H1 (cell line): ENCODE measurements around the gene BCL2. TPM values are rescaled to one million over a fixed set of nuclear protein-coding genes. Genes with fewer than 3 reads are reported as not detected.
A peak's percentile ranks its signal among the peaks of the same experiment; 100 is the strongest.

Source experiments
- CTCF ChIA-PET: fragments of 300-600 bp; sonication (Branson Sonifier 250); formaldehyde crosslinking; loops from one replicate; lab custom pipeline; 2021; ENCODE audit not compliant: partially characterized antibody; lab: Charles Lee
- POLR2A ChIA-PET: fragments of 300-600 bp; sonication (Branson Sonifier 250); formaldehyde crosslinking; loops from one replicate; lab custom pipeline; 2021; ENCODE audit warnings: inconsistent platforms; ENCODE audit not compliant: partially characterized antibody; lab: Charles Lee
- DNase-seq, 2 experiments: peaks; one replicate each; pipeline versions ENCODE4 v3.0.0 to v3.0.0-alpha.2; 2010 to 2022; ENCODE audit warnings: low spot score in 2 of 2, low read depth in 1 of 2, mixed read lengths in 1 of 2
- FAIRE-seq: peaks from 2 replicates; lab custom pipeline; 2011; peaks lifted over from hg19 to GRCh38; lab: Jason Lieb, UNC
- H2AFZ ChIP-seq: 2 replicates; pipeline ENCODE4 v1.8.1; 2012; ENCODE audit warnings: low read length, inconsistent platforms
- H2AK5ac ChIP-seq: 2 replicates; pipeline ENCODE4 v1.6.1; 2013; ENCODE audit warnings: low read depth, low read length
- H2BK120ac ChIP-seq: replicated peaks from 2 replicates; pipeline ENCODE3; 2013; ENCODE audit warnings: low read depth, low read length, inconsistent platforms
- H2BK12ac ChIP-seq: 2 replicates; pipeline ENCODE4 v1.6.1; 2013; ENCODE audit warnings: low read depth, low read length
- H2BK15ac ChIP-seq: 2 replicates; pipeline ENCODE4 v1.6.1; 2013; ENCODE audit warnings: low read length
- H2BK20ac ChIP-seq: 2 replicates; pipeline ENCODE4 v1.6.1; 2013; ENCODE audit warnings: low read length
- H2BK5ac ChIP-seq: 2 replicates; pipeline ENCODE4 v1.6.1; 2013; ENCODE audit warnings: low read depth, low read length
- H3K14ac ChIP-seq: 2 replicates; pipeline ENCODE4 v1.6.1; 2013; ENCODE audit warnings: inconsistent platforms; ENCODE audit not compliant: insufficient read length
- H3K18ac ChIP-seq: 2 replicates; pipeline ENCODE4 v1.6.1; 2013; ENCODE audit warnings: low read length; ENCODE audit errors: extremely low read depth
- H3K23ac ChIP-seq: 2 replicates; pipeline ENCODE4 v1.6.1; 2013; ENCODE audit warnings: inconsistent platforms; ENCODE audit not compliant: insufficient read length
- H3K23me2 ChIP-seq: 2 replicates; pipeline ENCODE4 v1.6.1; 2013; ENCODE audit warnings: low read depth, low read length
- H3K27ac ChIP-seq: 2 replicates; pipeline ENCODE4 v1.6.1; 2011; ENCODE audit warnings: low read depth, low read length, inconsistent platforms
- H3K27me3 ChIP-seq, 4 experiments: replicated peaks in 1 of 4; 1 replicate in 1 of 4; 2 replicates in 3 of 4; pipeline versions ENCODE4 v1.6.1 to v1.8.1; 2011 to 2013; ENCODE audit warnings: low read length in 3 of 4, mild to moderate bottlenecking in 3 of 4, inconsistent platforms in 2 of 4, mixed read lengths in 2 of 4, moderate library complexity in 1 of 4; ENCODE audit not compliant: control insufficient read depth in 3 of 4, insufficient read depth in 3 of 4; ENCODE audit errors: extremely low read depth in 1 of 4
- H3K36me3 ChIP-seq, 4 experiments: 2 replicates each; pipeline versions ENCODE4 v1.6.1 to v1.8.1; 2011 to 2013; ENCODE audit warnings: mild to moderate bottlenecking in 4 of 4, low read length in 3 of 4, moderate library complexity in 2 of 4, control low read depth in 1 of 4, inconsistent platforms in 1 of 4; ENCODE audit not compliant: insufficient read depth in 4 of 4, control insufficient read depth in 2 of 4
- H3K4ac ChIP-seq: replicated peaks from 2 replicates; pipeline ENCODE3; 2013; ENCODE audit warnings: low read length, low read depth, mixed read lengths, inconsistent platforms; ENCODE audit not compliant: insufficient read length
- H3K4me1 ChIP-seq, 4 experiments: replicated peaks in 1 of 4; 1 replicate in 1 of 4; 2 replicates in 3 of 4; pipeline versions ENCODE4 v1.6.1 to v1.8.1; 2011 to 2013; ENCODE audit warnings: low read length in 3 of 4, inconsistent platforms in 2 of 4, mixed read lengths in 1 of 4; ENCODE audit not compliant: insufficient read depth in 4 of 4, control insufficient read depth in 3 of 4
- H3K4me2 ChIP-seq, 2 experiments: 2 replicates each; pipeline versions ENCODE4 v1.6.1 to v1.8.1; 2011 to 2013; ENCODE audit warnings: low read depth in 2 of 2, low read length in 2 of 2, control low read depth in 1 of 2, inconsistent platforms in 1 of 2, mild to moderate bottlenecking in 1 of 2; ENCODE audit not compliant: insufficient read depth in 1 of 2
- H3K4me3 ChIP-seq, 4 experiments: fragments of 200-600, 300-600 bp in 1 of 4; sonication (generic), shearing (Covaris generic), sonication (Bioruptor Twin) in 1 of 4; 2 replicates each; pipeline versions ENCODE4 v1.5.1 to v1.8.1; 2011 to 2016; ENCODE audit warnings: low read length in 4 of 4, low read depth in 3 of 4, control low read depth in 2 of 4, inconsistent platforms in 2 of 4, mild to moderate bottlenecking in 2 of 4, mixed read lengths in 1 of 4, moderate library complexity in 1 of 4; ENCODE audit not compliant: insufficient read depth in 2 of 4; ENCODE audit errors: extremely low read depth in 1 of 4
- H3K56ac ChIP-seq: replicated peaks from 2 replicates; pipeline ENCODE3; 2013; ENCODE audit warnings: low read depth, mild to moderate bottlenecking, mixed read lengths, low read length, inconsistent platforms; ENCODE audit not compliant: insufficient read length
- H3K79me1 ChIP-seq: 2 replicates; pipeline ENCODE4 v1.6.1; 2013; ENCODE audit warnings: low read depth, low read length, control low read depth
- H3K79me2 ChIP-seq, 2 experiments: 2 replicates each; pipeline versions ENCODE4 v1.6.1 to v1.8.1; 2012 to 2013; ENCODE audit warnings: low read length in 2 of 2, mild to moderate bottlenecking in 2 of 2, inconsistent platforms in 1 of 2; ENCODE audit not compliant: insufficient read depth in 2 of 2, control insufficient read depth in 1 of 2
- H3K9ac ChIP-seq, 4 experiments: replicated peaks in 1 of 4; 1 replicate in 1 of 4; 2 replicates in 3 of 4; pipeline versions ENCODE4 v1.6.1 to v1.8.1; 2011 to 2013; ENCODE audit warnings: low read depth in 3 of 4, low read length in 3 of 4, control low read depth in 2 of 4, mild to moderate bottlenecking in 2 of 4, moderate library complexity in 2 of 4, inconsistent platforms in 1 of 4; ENCODE audit errors: extremely low read depth in 1 of 4
- H3K9me3 ChIP-seq, 2 experiments: 2 replicates each; pipeline versions ENCODE4 v1.6.1 to v1.8.1; 2012 to 2013; ENCODE audit warnings: mild to moderate bottlenecking in 2 of 2, moderate library complexity in 2 of 2, control low read depth in 1 of 2, inconsistent platforms in 1 of 2, low read depth in 1 of 2, low read length in 1 of 2, mixed read lengths in 1 of 2; ENCODE audit not compliant: insufficient read depth in 2 of 2
- H4K20me1 ChIP-seq, 2 experiments: replicated peaks in 1 of 2; 2 replicates each; pipeline versions ENCODE3 to v1.8.1; 2011 to 2013; ENCODE audit warnings: inconsistent platforms in 2 of 2, low read length in 2 of 2, mild to moderate bottlenecking in 1 of 2; ENCODE audit not compliant: insufficient read depth in 2 of 2, control insufficient read depth in 1 of 2
- H4K5ac ChIP-seq: 2 replicates; pipeline ENCODE4 v1.6.1; 2013; ENCODE audit warnings: low read length, low read depth, mixed read lengths, inconsistent platforms; ENCODE audit not compliant: insufficient read length
- H4K8ac ChIP-seq: 2 replicates; pipeline ENCODE4 v1.8.0; 2013; ENCODE audit warnings: mild to moderate bottlenecking, moderate library complexity, low read length, inconsistent platforms; ENCODE audit not compliant: insufficient read depth; ENCODE audit errors: extremely low read depth
- H4K91ac ChIP-seq: replicated peaks from 2 replicates; pipeline ENCODE3; 2013; ENCODE audit warnings: low read length, mixed read lengths, inconsistent platforms; ENCODE audit not compliant: insufficient read length
- EZH2 ChIP-seq: fragments of 200-600 bp; sonication (generic); IDR thresholded peaks from 2 replicates; pipeline ENCODE4 v1.7.1; 2012; ENCODE audit warnings: low read depth, mild to moderate bottlenecking, moderate library complexity, low read length, inconsistent platforms; ENCODE audit not compliant: severe bottlenecking
- YY1 ChIP-seq: IDR thresholded peaks from 2 replicates; pipeline ENCODE4 v1.6.1; 2011; ENCODE audit warnings: low read depth, mild to moderate bottlenecking, low read length
- WGBS, 2 experiments: shearing (Covaris generic) in 1 of 2; methylation state at CpG; one replicate each; pipeline versions ENCODE4 v1.1.6 to v1.1.7; 2013 to 2015; ENCODE audit warnings: low lambda C conversion rate in 2 of 2, mixed read lengths in 2 of 2, inconsistent platforms in 1 of 2, low coverage in 1 of 2, missing lambda C conversion rate in 1 of 2; ENCODE audit not compliant: insufficient replicate concordance in 2 of 2, insufficient coverage in 1 of 2, insufficient read length in 1 of 2; ENCODE audit errors: extremely low coverage in 1 of 2, missing lambda C conversion rate in 1 of 2; 5-methylcytosine and 5-hydroxymethylcytosine counted together
- polyA plus RNA-seq, 7 experiments: library from polyadenylated mRNA; depleted of rRNA in 3 of 7; stranded (reverse) in 5 of 7; unstranded in 2 of 7; fragments of >200 nt in 5 of 7; fragments of 200-250 nt in 2 of 7; gene quantifications; 1 replicate in 5 of 7; 2 replicates in 1 of 7; 4 replicates in 1 of 7; pipeline versions ENCODE4 v1.2.1 to v1.2.3, GENCODE V29; 2011 to 2013; ENCODE audit warnings: missing spikeins in 2 of 7, mixed read lengths in 2 of 7
- total RNA-seq: library from RNA; stranded (reverse); fragmentation: NEBNext Ultra II Directional; extraction: Animal tissue kit (Norgen Biotek cat#: 25700); gene quantifications from 2 replicates; pipeline ENCODE4 v1.2.1, GENCODE V29; 2021

The BCL2 gene
- total and polyA plus RNA-seq, 2 of the 8 experiments (the other 6 are each of a cell fraction or from before 2014, with no cell fraction given), result 0.59 to 4.5 TPM

DNA sequence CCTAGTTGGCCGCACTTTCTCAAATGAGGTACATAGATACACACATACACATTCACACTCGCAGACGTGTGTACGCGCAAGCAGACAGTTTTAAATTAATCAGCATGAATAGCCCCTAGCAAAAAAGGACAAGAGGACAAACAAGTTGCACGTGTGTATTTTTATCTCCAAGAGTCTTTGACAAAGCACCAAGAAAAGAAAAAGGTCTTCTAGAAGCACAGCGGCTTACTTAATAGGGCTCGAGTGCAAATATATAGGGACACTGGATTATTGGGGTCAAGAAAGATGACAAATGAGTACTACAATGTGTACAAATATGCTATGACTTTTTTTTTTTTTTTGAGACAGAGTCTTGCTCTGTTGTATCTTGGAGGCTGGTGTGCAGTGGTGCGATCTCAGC, 1.7 kb upstream of the BCL2 start:
- H3K23me2 ChIP-seq, result peaks cover 9% of the 10 kb centered on the region; the same call in 1 of the 2 replicates
- H3K36me3 ChIP-seq, result no peaks in the 10 kb centered on the region
- H4K8ac ChIP-seq, result no peak overlapping the region
- H4K91ac ChIP-seq, result no peak overlapping the region
- FAIRE-seq (no peak), DNase-seq (no peak)
- no peak overlapping the region for H3K14ac ChIP-seq
- no peak overlapping the region for H2AFZ ChIP-seq
- no peak overlapping the region for H2AK5ac ChIP-seq
- H4K5ac ChIP-seq, result no peak overlapping the region
- H3K79me1 ChIP-seq, result no peaks in the 10 kb centered on the region
- peak overlapping the region; percentile 91 to 94 for H3K4me2 ChIP-seq
- H3K9ac ChIP-seq, result no peak overlapping the region
- H3K4me1 ChIP-seq, result peaks cover 4 to 10% (median 8%) of the 10 kb centered on the region in 4 experiments; a peak in 4 of 7 replicates
- H3K18ac ChIP-seq, result no peak overlapping the region
- no peak overlapping the region for H2BK15ac ChIP-seq
- ChIA-PET CTCF (interaction anchor here (0.7 to 8.9 kb wide), 7 partner anchors 12 to 298 kb away, joined by 3 to 96 read pairs (median 8); no protein-coding TSS in a partner anchor), POLR2A (interaction anchor here (0.6 kb wide), 1 partner anchor 296 kb away, joined by 3 read pairs; no protein-coding TSS in a partner anchor)
- H3K9me3 ChIP-seq, result no peaks in the 10 kb centered on the region
- no peak overlapping the region for H2BK120ac ChIP-seq
- H3K23ac ChIP-seq, result no peak overlapping the region
- no peak overlapping the region for H2BK20ac ChIP-seq
- H2BK12ac ChIP-seq, result 0 out of 2 replicates have a peak overlapping the region, but pooled peaks have one; percentile 35
- TF ChIP-seq YY1 (no peak), EZH2 (peak; percentile 3)
- H3K4me3 ChIP-seq, result peak overlapping the region in 3 of 4 experiments; percentile 43 to 69 (median 60); a peak in 5 of 8 replicates
- H3K27me3 ChIP-seq, result peaks cover 0 to 37% (median 22%) of the 10 kb centered on the region in 4 experiments; a peak in 6 of 7 replicates
- H2BK5ac ChIP-seq, result no peak overlapping the region
- peaks cover 0 to 3% of the 10 kb centered on the region in 2 experiments for H4K20me1 ChIP-seq
- H3K56ac ChIP-seq, result no peak overlapping the region
- WGBS, 2 experiments, result 78% methylated on average over 9 of the region's 9 CpGs; no CpG with 5 or more reads in 1 of the 2 experiments
- no peak overlapping the region for H3K4ac ChIP-seq
- no peaks in the 10 kb centered on the region; a peak in 1 of 4 replicates for H3K79me2 ChIP-seq
- no peak overlapping the region for H3K27ac ChIP-seq
